K562 (cell line): ENCODE results near the gene DDAH2. TPM values are rescaled to one million over a fixed set of nuclear protein-coding genes. Genes with fewer than 3 reads are reported as not detected.
A peak's percentile ranks its signal among the peaks of the same experiment; 100 is the strongest.

Experiments used
- ARID2 ChIP-seq: fragments of 450-650 bp; IDR thresholded peaks from 2 replicates; pipeline ENCODE4 v1.6.1; 2017; ENCODE audit warnings: antibody characterized with exemption, mild to moderate bottlenecking
- CEBPG ChIP-seq, 3 experiments: fragments of 200-800 bp in 1 of 3; sonication (Bioruptor generic) in 1 of 3; sonication (generic) in 1 of 3; formaldehyde crosslinking in 1 of 3; IDR thresholded peaks in 2 of 3; conservative IDR thresholded peaks in 1 of 3; 2 replicates each; pipeline versions ENCODE4 v1.6.1 to v1.8.0; 2016 to 2022; ENCODE audit warnings: missing compliant biosample characterization in 2 of 3, missing genetic modification characterization in 2 of 3, mild to moderate bottlenecking in 1 of 3, missing genetic modification reagents in 1 of 3
- HOXB6 ChIP-seq: fragments of 250-450 bp; sonication (Bioruptor Pico); IDR thresholded peaks from 2 replicates; pipeline ENCODE4 v1.5.1; 2022; ENCODE audit warnings: mild to moderate bottlenecking, borderline replicate concordance
- JUN ChIP-seq, 2 experiments: sonication (generic) in 1 of 2; formaldehyde crosslinking in 1 of 2; IDR thresholded peaks; 2 replicates each; pipeline versions ENCODE4 v1.6.1 to v1.8.0; 2012 to 2022; ENCODE audit warnings: borderline replicate concordance in 2 of 2, mild to moderate bottlenecking in 2 of 2, improper control_type of control experiment in 1 of 2, low read depth in 1 of 2, low read length in 1 of 2, missing genetic modification reagents in 1 of 2
- KLF6 ChIP-seq: fragments of 250-450 bp; sonication (Bioruptor Pico); IDR thresholded peaks from 2 replicates; pipeline ENCODE4 v1.4.0; 2020; ENCODE audit warnings: mild to moderate bottlenecking, moderate library complexity, borderline replicate concordance
- MCM3 ChIP-seq: fragments of 450-650 bp; IDR thresholded peaks from 2 replicates; pipeline ENCODE4 v1.6.1; 2016
- MTA1 ChIP-seq: fragments of 450-650 bp; IDR thresholded peaks from 2 replicates; pipeline ENCODE4 v1.6.1; 2017; ENCODE audit warnings: borderline replicate concordance
- PTBP1 ChIP-seq: fragments of 200-400 bp; formaldehyde crosslinking; IDR thresholded peaks from 2 replicates; pipeline ENCODE4 v1.6.1; 2017; ENCODE audit warnings: low read depth, low read length
- RAD51 ChIP-seq: fragments of 450-650 bp; IDR thresholded peaks from 2 replicates; pipeline ENCODE4 v1.7.1; 2016; ENCODE audit warnings: low read depth, mild to moderate bottlenecking, borderline replicate concordance
- SIN3A ChIP-seq, 2 experiments: fragments of 150-350 bp in 1 of 2; IDR thresholded peaks; 2 replicates each; pipeline ENCODE4 v1.6.1; 2011 to 2016; ENCODE audit warnings: borderline replicate concordance in 2 of 2, low read depth in 2 of 2, low read length in 2 of 2, mild to moderate bottlenecking in 2 of 2, moderate library complexity in 2 of 2; ENCODE audit not compliant: control insufficient read depth in 1 of 2
- SIRT6 ChIP-seq: IDR thresholded peaks from one replicate; pipeline ENCODE4 v1.6.1; 2012; ENCODE audit warnings: low read depth, mild to moderate bottlenecking, control low read depth, inconsistent platforms, low read length, moderate library complexity
- SMARCE1 ChIP-seq: fragments of 450-650 bp; IDR thresholded peaks from 2 replicates; pipeline ENCODE4 v1.7.1; 2016; ENCODE audit warnings: mild to moderate bottlenecking
- SP1 ChIP-seq: sonication (generic); formaldehyde crosslinking; IDR thresholded peaks from 2 replicates; pipeline ENCODE4 v1.8.1; 2022; ENCODE audit warnings: mild to moderate bottlenecking, missing genetic modification reagents
- SP2 ChIP-seq: IDR thresholded peaks from 2 replicates; pipeline ENCODE4 v1.6.1; 2011; ENCODE audit warnings: mild to moderate bottlenecking, low read depth, low read length, moderate library complexity; ENCODE audit not compliant: poor library complexity, severe bottlenecking; ENCODE audit errors: extremely low read depth
- SPI1 ChIP-seq: IDR thresholded peaks from 2 replicates; pipeline ENCODE4 v1.6.1; 2011; ENCODE audit warnings: low read depth, low read length, control low read depth, borderline replicate concordance
- ZFP1 ChIP-seq: fragments of 450-650 bp; formaldehyde crosslinking; IDR thresholded peaks from 2 replicates; pipeline ENCODE4 v1.4.0; 2020; ENCODE audit warnings: mild to moderate bottlenecking, mixed read lengths
- ZNF165 ChIP-seq: fragments of 250-450 bp; sonication (Bioruptor Pico); IDR thresholded peaks from 2 replicates; pipeline ENCODE4 v1.4.0; 2020; ENCODE audit warnings: borderline replicate concordance
- ZNF668 ChIP-seq: fragments of 250-450 bp; sonication (Bioruptor Pico); IDR thresholded peaks from 2 replicates; pipeline ENCODE4 v1.8.0; 2022; ENCODE audit warnings: mild to moderate bottlenecking, inconsistent platforms
- ZNF780A ChIP-seq: fragments of 250-450 bp; sonication (Bioruptor Pico); IDR thresholded peaks from 2 replicates; pipeline ENCODE4 v1.5.0; 2021; ENCODE audit warnings: mild to moderate bottlenecking
- ZSCAN32 ChIP-seq: fragments of 450-650 bp; formaldehyde crosslinking; IDR thresholded peaks from 2 replicates; pipeline ENCODE4 v1.4.0; 2020; ENCODE audit warnings: mild to moderate bottlenecking, moderate library complexity
- polyA plus RNA-seq, 8 experiments: library from polyadenylated mRNA; depleted of rRNA in 4 of 8; stranded (reverse) in 5 of 8; unstranded in 3 of 8; fragments of >200 nt; fragmentation: Nextera tagmentation in 2 of 8; fragmentation: Illumina TruSeq in 1 of 8; extraction: Ambion mirVana in 2 of 8; extraction: Trizol in 1 of 8; gene quantifications; 2 replicates each; pipeline versions ENCODE4 v1.2.1 to v1.2.3, GENCODE V29; 2011 to 2014; ENCODE audit warnings: inconsistent platforms in 1 of 8, missing spikeins in 1 of 8
- total RNA-seq, 7 experiments: library from RNA; depleted of rRNA in 6 of 7; stranded (reverse); fragments of >200 nt in 6 of 7; fragmentation: Illumina TruSeq in 2 of 7; extraction: Trizol in 2 of 7; gene quantifications; 2 replicates each; pipeline versions ENCODE4 v1.2.1 to v1.2.3, GENCODE V29; 2011 to 2021; ENCODE audit warnings: low replicate concordance in 1 of 7
- TF ChIP-seq, protein P1 (sequence below), 2 experiments: fragments of 450-650 bp; IDR thresholded peaks; 2 replicates each; pipeline ENCODE4 v1.6.1; 2016; ENCODE audit warnings: mild to moderate bottlenecking in 2 of 2, borderline replicate concordance in 1 of 2, low read depth in 1 of 2, moderate library complexity in 1 of 2

The DDAH2 gene
- total and polyA plus RNA-seq, 9 of the 15 experiments (the other 6 are each of a cell fraction or from before 2014, with no cell fraction given): 1.8 to 45.4 (median 21.4) TPM

DNA sequence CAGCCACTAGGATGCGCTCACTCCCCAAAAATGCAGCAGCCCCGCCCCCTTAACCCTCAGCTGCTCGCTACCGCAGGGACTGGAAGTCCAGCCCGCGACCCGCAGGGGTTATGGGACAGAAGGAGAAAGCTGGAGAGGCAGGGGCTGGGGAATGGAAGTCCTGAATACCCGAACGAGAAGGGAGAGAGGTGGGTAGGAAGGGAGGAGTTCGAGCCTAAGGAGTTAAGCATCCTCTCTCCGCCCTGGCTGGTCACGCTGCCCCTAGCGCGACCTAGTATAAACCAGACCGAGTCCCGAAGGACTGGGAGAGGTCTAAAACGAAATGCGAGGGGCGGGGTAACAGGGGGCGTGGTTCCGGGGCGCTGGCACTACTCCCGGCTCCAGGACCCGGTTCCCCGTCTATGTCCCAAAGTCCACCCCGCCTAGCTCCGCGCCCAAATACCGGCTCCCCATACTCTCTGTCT is 448 bp upstream of the DDAH2 start (continued):
- TF ChIP-seq ZNF780A (CRISPR knock-in tag) (no peak), PTBP1 (peak; percentile 20; the same call in 1 of the 2 replicates), KLF6 (CRISPR knock-in tag) (peak; percentile 83; the same call in 1 of the 2 replicates), SP2 (peak; percentile 5), MTA1 (peak; percentile 58; the same call in 1 of the 2 replicates), SIN3A (IDR thresholded peaks at IDR 0.05; ENCODE audit: borderline replicate concordance in 2 of 2, control insufficient read depth in 1 of 2, low read depth in 2 of 2, low read length in 2 of 2) (peak in 1 of 2 experiments; percentile 99; a peak in 2 of 4 replicates), SIRT6 (peak; percentile 18), MCM3 (no peak), RAD51 (no peak), SPI1 (peak; percentile 27; the same call in 1 of the 2 replicates), ZNF165 (CRISPR knock-in tag) (no peak), JUN (IDR thresholded peaks at IDR 0.05; ENCODE audit: borderline replicate concordance, low read depth, low read length) (peak; percentile 26; the same call in 1 of the 2 replicates), JUN (CRISPR knock-in tag; IDR thresholded peaks at IDR 0.05; ENCODE audit: borderline replicate concordance) (0 out of 2 replicates have a peak, but pooled peaks have one; percentile 88), HOXB6 (no peak), ZNF668 (CRISPR knock-in tag) (no peak), SMARCE1 (no peak), ARID2 (peak; percentile 94), ZFP1 (CRISPR knock-in tag) (no peak), CEBPG (CRISPR knock-in tag; IDR thresholded peaks at IDR 0.05) (no peak), CEBPG (tag; conservative IDR thresholded peaks at IDR 0.05 in 1 of 2, IDR thresholded peaks at IDR 0.05 in 1 of 2) (no peak), SP1 (CRISPR knock-in tag) (peak; percentile 99), ZSCAN32 (peak; percentile 32; the same call in 1 of the 2 replicates)
- TF ChIP-seq, protein P1, sequence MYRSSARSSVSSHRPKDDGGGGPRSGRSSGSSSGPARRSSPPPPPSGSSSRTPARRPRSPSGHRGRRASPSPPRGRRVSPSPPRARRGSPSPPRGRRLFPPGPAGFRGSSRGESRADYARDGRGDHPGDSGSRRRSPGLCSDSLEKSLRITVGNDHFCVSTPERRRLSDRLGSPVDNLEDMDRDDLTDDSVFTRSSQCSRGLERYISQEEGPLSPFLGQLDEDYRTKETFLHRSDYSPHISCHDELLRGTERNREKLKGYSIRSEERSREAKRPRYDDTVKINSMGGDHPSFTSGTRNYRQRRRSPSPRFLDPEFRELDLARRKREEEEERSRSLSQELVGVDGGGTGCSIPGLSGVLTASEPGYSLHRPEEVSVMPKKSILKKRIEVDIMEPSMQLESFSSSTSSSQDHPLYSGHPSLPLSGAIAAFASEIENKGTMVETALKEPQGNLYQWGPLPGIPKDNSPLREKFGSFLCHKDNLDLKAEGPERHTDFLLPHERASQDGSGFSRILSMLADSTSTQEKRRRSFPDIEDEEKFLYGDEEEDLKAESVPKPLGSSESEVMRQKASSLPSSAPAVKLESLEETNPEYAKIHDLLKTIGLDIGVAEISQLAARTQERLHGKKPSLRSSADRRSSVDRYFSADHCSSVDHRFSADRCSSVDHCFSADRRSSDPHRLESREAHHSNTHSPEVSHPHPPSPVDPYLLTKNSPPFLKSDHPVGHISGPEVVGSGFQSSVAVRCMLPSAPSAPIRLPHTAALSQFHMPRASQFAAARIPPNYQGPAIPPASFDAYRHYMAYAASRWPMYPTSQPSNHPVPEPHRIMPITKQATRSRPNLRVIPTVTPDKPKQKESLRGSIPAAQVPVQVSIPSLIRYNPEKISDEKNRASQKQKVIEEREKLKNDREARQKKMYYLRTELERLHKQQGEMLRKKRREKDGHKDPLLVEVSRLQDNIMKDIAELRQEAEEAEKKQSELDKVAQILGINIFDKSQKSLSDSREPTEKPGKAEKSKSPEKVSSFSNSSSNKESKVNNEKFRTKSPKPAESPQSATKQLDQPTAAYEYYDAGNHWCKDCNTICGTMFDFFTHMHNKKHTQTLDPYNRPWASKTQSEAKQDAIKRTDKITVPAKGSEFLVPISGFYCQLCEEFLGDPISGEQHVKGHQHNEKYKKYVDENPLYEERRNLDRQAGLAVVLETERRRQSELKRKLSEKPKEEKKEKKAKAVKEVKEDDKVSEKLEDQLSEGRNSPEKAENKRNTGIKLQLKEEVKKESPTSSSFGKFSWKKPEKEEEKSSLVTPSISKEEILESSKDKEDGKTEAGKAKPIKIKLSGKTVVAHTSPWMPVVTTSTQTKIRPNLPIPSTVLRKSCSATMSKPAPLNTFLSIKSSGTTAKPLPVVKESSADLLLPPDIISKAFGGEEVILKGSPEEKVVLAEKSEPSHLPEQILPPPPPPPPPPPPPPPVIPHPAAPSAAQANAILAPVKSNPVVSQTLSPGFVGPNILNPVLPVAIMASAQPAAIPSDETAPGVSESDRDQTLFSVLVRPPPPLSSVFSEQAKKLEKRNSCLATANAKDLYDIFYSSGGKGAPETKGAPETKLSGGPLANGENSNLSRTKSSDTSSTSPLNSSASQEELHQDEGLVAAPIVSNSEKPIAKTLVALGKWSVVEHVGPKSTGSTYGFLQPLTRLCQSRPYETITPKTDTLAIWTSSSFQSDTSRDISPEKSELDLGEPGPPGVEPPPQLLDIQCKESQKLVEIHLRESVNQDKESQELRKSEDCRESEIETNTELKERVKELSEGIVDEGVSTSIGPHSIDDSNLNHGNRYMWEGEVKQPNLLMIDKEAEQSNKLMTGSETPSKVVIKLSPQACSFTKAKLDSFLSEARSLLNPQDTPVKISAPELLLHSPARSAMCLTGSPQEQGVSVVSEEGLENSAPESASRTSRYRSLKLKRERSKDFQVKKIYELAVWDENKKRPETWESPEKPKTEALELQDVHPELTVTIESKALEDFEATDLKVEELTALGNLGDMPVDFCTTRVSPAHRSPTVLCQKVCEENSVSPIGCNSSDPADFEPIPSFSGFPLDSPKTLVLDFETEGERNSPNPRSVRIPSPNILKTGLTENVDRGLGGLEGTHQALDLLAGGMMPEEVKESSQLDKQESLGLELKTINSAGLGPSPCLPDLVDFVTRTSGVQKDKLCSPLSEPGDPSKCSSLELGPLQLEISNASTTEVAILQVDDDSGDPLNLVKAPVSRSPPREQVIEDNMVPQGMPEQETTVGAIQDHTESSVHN (IDR thresholded peaks at IDR 0.05; ENCODE audit: borderline replicate concordance in 1 of 2, low read depth in 1 of 2): no peak
